HEK293 (cell line): ENCODE measurements around the gene ABHD16A.

ENCODE experiments used
- CTCF ChIA-PET: fragments of 350-600 bp; formaldehyde crosslinking; extraction: SDS; loops from one replicate; lab custom pipeline; 2021; ENCODE audit warnings: antibody characterized with exemption; lab: Yijun Ruan, JAX
- POLR2A ChIA-PET: fragments of 300-600 bp; formaldehyde crosslinking; extraction: SDS; loops from one replicate; lab custom pipeline; 2020; ENCODE audit warnings: antibody characterized with exemption, inconsistent platforms; lab: Yijun Ruan, JAX
- H3K27ac ChIP-seq: fragments of 200-500 bp; sonication (Bioruptor generic); 2 replicates; pipeline ENCODE4 v1.5.1; 2014; ENCODE audit warnings: low read depth, low read length, control low read depth, inconsistent platforms; ENCODE audit errors: extremely low read depth
- H3K36me3 ChIP-seq, 2 experiments: fragments of 200-500 bp in 1 of 2; sonication (Bioruptor generic) in 1 of 2; 1 replicate in 1 of 2; 2 replicates in 1 of 2; pipeline ENCODE4 v1.5.1; 2014 to 2017; ENCODE audit warnings: inconsistent platforms in 2 of 2, low read length in 2 of 2; ENCODE audit not compliant: control insufficient read depth in 2 of 2, insufficient read depth in 1 of 2
- H3K4me1 ChIP-seq: fragments of 200-500 bp; sonication (Bioruptor generic); 2 replicates; pipeline ENCODE4 v1.5.1; 2014; ENCODE audit warnings: mild to moderate bottlenecking, low read length, inconsistent platforms; ENCODE audit not compliant: control insufficient read depth, insufficient read depth
- H3K4me3 ChIP-seq: 2 replicates; pipeline ENCODE4 v1.5.1; 2011; ENCODE audit warnings: low read depth, mild to moderate bottlenecking, control low read depth, low read length, moderate library complexity
- H3K9me3 ChIP-seq: fragments of 200-500 bp; sonication (Bioruptor generic); 2 replicates; pipeline ENCODE4 v1.5.1; 2014; ENCODE audit warnings: low read depth, low read length, inconsistent platforms; ENCODE audit not compliant: control insufficient read depth, insufficient read depth
- BCL11B ChIP-seq: fragments of 450-650 bp; formaldehyde crosslinking; IDR thresholded peaks from 2 replicates; pipeline ENCODE4 v1.5.1; 2016; ENCODE audit warnings: low read depth, missing biosample characterization, missing genetic modification characterization
- KLF10 ChIP-seq: fragments of 450-650 bp; IDR thresholded peaks from 2 replicates; pipeline ENCODE4 v1.5.1; 2018; ENCODE audit warnings: missing biosample characterization, mild to moderate bottlenecking, missing genetic modification characterization
- PRDM4 ChIP-seq: fragments of 450-650 bp; formaldehyde crosslinking; IDR thresholded peaks from 2 replicates; pipeline ENCODE4 v1.5.1; 2017; ENCODE audit warnings: missing biosample characterization, missing genetic modification characterization
- REST ChIP-seq: fragments of 450-650 bp; formaldehyde crosslinking; IDR thresholded peaks from 2 replicates; pipeline ENCODE4 v1.5.1; 2016; ENCODE audit warnings: missing biosample characterization, missing genetic modification characterization
- ZBTB7A ChIP-seq: fragments of 450-650 bp; formaldehyde crosslinking; IDR thresholded peaks from 2 replicates; pipeline ENCODE4 v1.5.1; 2016; ENCODE audit warnings: low read depth, missing biosample characterization, missing genetic modification characterization
- ZNF2 ChIP-seq: fragments of 450-650 bp; formaldehyde crosslinking; IDR thresholded peaks from 2 replicates; pipeline ENCODE4 v1.5.1; 2016; ENCODE audit warnings: missing biosample characterization, missing genetic modification characterization
- ZNF248 ChIP-seq: fragments of 450-650 bp; formaldehyde crosslinking; IDR thresholded peaks from 2 replicates; pipeline ENCODE4 v1.5.1; 2017; ENCODE audit warnings: missing biosample characterization, missing genetic modification characterization
- ZNF274 ChIP-seq, 2 experiments: fragments of 200-500 bp in 1 of 2; fragments of 450-650 bp in 1 of 2; sonication (Bioruptor generic) in 1 of 2; formaldehyde crosslinking in 1 of 2; IDR thresholded peaks; 2 replicates each; pipeline versions ENCODE4 v1.5.1 to v1.6.1; 2014 to 2016; ENCODE audit warnings: borderline replicate concordance in 1 of 2, inconsistent platforms in 1 of 2, low read length in 1 of 2, missing biosample characterization in 1 of 2, missing genetic modification characterization in 1 of 2
- ZNF354C ChIP-seq: fragments of 450-650 bp; formaldehyde crosslinking; IDR thresholded peaks from 2 replicates; pipeline ENCODE4 v1.5.1; 2016; ENCODE audit warnings: missing biosample characterization, missing genetic modification characterization, low read depth, borderline replicate concordance
- ZNF394 ChIP-seq: fragments of 450-650 bp; formaldehyde crosslinking; IDR thresholded peaks from 2 replicates; pipeline ENCODE4 v1.5.1; 2016; ENCODE audit warnings: missing biosample characterization, missing genetic modification characterization, mild to moderate bottlenecking, moderate library complexity, borderline replicate concordance
- ZNF530 ChIP-seq: fragments of 450-650 bp; formaldehyde crosslinking; IDR thresholded peaks from 2 replicates; pipeline ENCODE4 v1.5.1; 2016; ENCODE audit warnings: low read depth, missing biosample characterization, missing genetic modification characterization
- ZNF600 ChIP-seq: fragments of 450-650 bp; formaldehyde crosslinking; IDR thresholded peaks from 2 replicates; pipeline ENCODE4 v1.5.1; 2016; ENCODE audit warnings: missing biosample characterization, missing genetic modification characterization
- ZNF704 ChIP-seq: fragments of 450-650 bp; formaldehyde crosslinking; IDR thresholded peaks from 2 replicates; pipeline ENCODE4 v1.5.1; 2016; ENCODE audit warnings: missing biosample characterization, missing genetic modification characterization
- ZNF776 ChIP-seq: fragments of 450-650 bp; formaldehyde crosslinking; IDR thresholded peaks from 2 replicates; pipeline ENCODE4 v1.5.0; 2017; ENCODE audit warnings: missing biosample characterization, missing genetic modification characterization, borderline replicate concordance
- ZSCAN16 ChIP-seq: fragments of 450-650 bp; formaldehyde crosslinking; IDR thresholded peaks from 2 replicates; pipeline ENCODE4 v1.5.1; 2016; ENCODE audit warnings: missing biosample characterization, missing genetic modification characterization
- TF ChIP-seq, protein P1 (sequence below): fragments of 450-650 bp; formaldehyde crosslinking; IDR thresholded peaks from 2 replicates; pipeline ENCODE4 v1.5.1; 2016; ENCODE audit warnings: missing biosample characterization, missing genetic modification characterization, borderline replicate concordance

ABHD16A gene

GRCh38 chr6:31657406-31658157 lies 45.5 kb downstream of the ABHD16A start (continued):
- TF ChIP-seq, protein P1, sequence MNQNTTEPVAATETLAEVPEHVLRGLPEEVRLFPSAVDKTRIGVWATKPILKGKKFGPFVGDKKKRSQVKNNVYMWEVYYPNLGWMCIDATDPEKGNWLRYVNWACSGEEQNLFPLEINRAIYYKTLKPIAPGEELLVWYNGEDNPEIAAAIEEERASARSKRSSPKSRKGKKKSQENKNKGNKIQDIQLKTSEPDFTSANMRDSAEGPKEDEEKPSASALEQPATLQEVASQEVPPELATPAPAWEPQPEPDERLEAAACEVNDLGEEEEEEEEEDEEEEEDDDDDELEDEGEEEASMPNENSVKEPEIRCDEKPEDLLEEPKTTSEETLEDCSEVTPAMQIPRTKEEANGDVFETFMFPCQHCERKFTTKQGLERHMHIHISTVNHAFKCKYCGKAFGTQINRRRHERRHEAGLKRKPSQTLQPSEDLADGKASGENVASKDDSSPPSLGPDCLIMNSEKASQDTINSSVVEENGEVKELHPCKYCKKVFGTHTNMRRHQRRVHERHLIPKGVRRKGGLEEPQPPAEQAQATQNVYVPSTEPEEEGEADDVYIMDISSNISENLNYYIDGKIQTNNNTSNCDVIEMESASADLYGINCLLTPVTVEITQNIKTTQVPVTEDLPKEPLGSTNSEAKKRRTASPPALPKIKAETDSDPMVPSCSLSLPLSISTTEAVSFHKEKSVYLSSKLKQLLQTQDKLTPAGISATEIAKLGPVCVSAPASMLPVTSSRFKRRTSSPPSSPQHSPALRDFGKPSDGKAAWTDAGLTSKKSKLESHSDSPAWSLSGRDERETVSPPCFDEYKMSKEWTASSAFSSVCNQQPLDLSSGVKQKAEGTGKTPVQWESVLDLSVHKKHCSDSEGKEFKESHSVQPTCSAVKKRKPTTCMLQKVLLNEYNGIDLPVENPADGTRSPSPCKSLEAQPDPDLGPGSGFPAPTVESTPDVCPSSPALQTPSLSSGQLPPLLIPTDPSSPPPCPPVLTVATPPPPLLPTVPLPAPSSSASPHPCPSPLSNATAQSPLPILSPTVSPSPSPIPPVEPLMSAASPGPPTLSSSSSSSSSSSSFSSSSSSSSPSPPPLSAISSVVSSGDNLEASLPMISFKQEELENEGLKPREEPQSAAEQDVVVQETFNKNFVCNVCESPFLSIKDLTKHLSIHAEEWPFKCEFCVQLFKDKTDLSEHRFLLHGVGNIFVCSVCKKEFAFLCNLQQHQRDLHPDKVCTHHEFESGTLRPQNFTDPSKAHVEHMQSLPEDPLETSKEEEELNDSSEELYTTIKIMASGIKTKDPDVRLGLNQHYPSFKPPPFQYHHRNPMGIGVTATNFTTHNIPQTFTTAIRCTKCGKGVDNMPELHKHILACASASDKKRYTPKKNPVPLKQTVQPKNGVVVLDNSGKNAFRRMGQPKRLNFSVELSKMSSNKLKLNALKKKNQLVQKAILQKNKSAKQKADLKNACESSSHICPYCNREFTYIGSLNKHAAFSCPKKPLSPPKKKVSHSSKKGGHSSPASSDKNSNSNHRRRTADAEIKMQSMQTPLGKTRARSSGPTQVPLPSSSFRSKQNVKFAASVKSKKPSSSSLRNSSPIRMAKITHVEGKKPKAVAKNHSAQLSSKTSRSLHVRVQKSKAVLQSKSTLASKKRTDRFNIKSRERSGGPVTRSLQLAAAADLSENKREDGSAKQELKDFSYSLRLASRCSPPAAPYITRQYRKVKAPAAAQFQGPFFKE (tag by site-specific recombination): no peak

DNA sequence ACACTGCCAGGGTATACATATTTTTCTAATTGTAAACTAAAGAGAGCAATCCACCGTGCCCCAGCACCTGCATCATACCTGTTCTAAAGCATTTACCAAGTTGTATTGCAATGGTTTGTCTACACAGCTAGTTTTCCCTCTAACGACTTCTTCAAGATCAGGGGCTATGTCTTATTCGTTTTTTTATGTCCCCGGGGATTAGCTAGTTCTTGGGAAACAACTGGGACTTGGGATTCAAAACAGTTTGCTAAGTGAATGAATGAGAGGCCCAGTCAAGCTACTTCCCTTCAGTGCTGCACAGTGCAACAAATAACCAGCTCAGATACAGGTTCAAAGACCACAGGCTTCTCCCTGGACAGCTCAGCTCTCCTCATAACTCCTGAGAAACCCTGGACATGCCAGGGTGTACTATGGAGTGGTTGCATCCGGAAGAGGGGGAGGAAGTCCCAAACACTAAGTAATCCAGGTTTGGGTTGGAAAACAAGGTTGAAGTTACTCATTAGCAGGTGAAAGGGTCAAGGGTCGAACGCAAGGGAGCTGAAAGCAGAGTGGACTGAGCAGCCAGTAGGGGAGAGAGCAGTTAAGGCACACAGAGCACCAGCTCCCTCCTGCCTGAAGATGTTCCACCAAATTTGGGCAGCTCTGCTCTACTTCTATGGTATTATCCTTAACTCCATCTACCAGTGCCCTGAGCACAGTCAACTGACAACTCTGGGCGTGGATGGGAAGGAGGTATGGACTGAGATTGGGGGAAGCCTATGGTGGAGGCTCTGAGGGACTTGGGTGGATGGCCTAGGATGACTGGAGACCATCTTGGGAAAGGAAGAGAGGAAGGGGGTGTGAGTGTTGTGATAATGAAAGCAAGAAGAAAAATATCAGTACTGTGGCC lies 47.5 kb downstream of the ABHD16A start, which contains the start of gene APOM:
Gene APOM, plus strand, starts transcription at position 546 of the 889 bp plus-strand sequence. Its CDS starts 73 bp downstream, at position 619.
- Histone ChIP-seq H3K4me1 (0 out of 2 replicates have a peak, but pooled peaks cover 6% of the 10 kb centered on the region), H3K36me3 (peaks cover 7 to 39% of the 10 kb centered on the region in 2 experiments; a peak in 2 of 3 replicates), H3K27ac (no peak within 1 kb of the TSS), H3K9me3 (no peaks in the 10 kb centered on the region), H3K4me3 (no peak within 1 kb of the TSS)
- ChIA-PET CTCF (interaction anchor here (0.6 to 2.5 kb wide), 5 partner anchors 10 to 139 kb away, joined by 3 to 12 read pairs (median 4); partner anchors contain the start of genes ATP6V1G2, CSNK2B and GPANK1), POLR2A (interaction anchor here (0.7 to 7.7 kb wide), 7 partner anchors 8 to 172 kb away, joined by 3 to 180 read pairs (median 4); partner anchors contain the start of genes C6orf47, CSNK2B, GPANK1 and HSPA1B)
- TF ChIP-seq ZNF394: no peak
- TF ChIP-seq ZNF600 (tag by site-specific recombination): no peak
- TF ChIP-seq BCL11B: no peak
- no peak for TF ChIP-seq ZNF530
- TF ChIP-seq ZNF776 (tag by site-specific recombination): no peak
- TF ChIP-seq ZSCAN16: no peak
- TF ChIP-seq KLF10 (tag by site-specific recombination): no peak
- no peak for TF ChIP-seq ZBTB7A (tag by site-specific recombination)
- TF ChIP-seq ZNF248: no peak
- no peak for TF ChIP-seq REST
- no peak for TF ChIP-seq ZNF2 (tag by site-specific recombination)
- no peak for TF ChIP-seq ZNF354C (tag by site-specific recombination)
- TF ChIP-seq ZNF274 (IDR thresholded peaks at IDR 0.05; ENCODE audit: low read length): no peak
- TF ChIP-seq ZNF274 (tag by site-specific recombination; IDR thresholded peaks at IDR 0.05; ENCODE audit: borderline replicate concordance): no peak
- TF ChIP-seq ZNF704 (tag by site-specific recombination): no peak
- no peak for TF ChIP-seq PRDM4 (tag by site-specific recombination)
